ENCODE data around the gene MAFG. TPM values are rescaled to one million over a fixed set of nuclear protein-coding genes. Genes with fewer than 3 reads are reported as not detected.

MAFG gene
- polyA plus RNA-seq, 1 of the 3 experiments (the other 2 are of a cell fraction): 38.7 TPM

- Histone ChIP-seq H3K36me3 (replicated peaks in 1 of 2; ENCODE audit: control insufficient read depth in 1 of 2, insufficient read depth in 2 of 2, low read length in 1 of 2) (peaks cover 9 to 40% of the 10 kb centered on the region in 2 experiments), H3K27ac (ENCODE audit: low read depth in 2 of 2, low read length in 1 of 2) (no peak overlapping the region), H3K79me2 (ENCODE audit: insufficient read depth) (peaks cover 93% of the 10 kb centered on the region), H3K9ac (no peak overlapping the region), H3K4me1 (ENCODE audit: control insufficient read depth in 1 of 2, insufficient read depth in 2 of 2, low read depth in 1 of 2, low read length in 1 of 2) (peaks cover 16 to 28% of the 10 kb centered on the region in 2 experiments; a peak in 3 of 4 replicates), H3K4me2 (no peak overlapping the region), H2AFZ (ENCODE audit: low read depth) (no peak overlapping the region), H3F3A (replicated peaks; ENCODE audit: insufficient read depth) (peaks cover 15% of the 10 kb centered on the region), H3K27me3 (ENCODE audit: insufficient read depth) (no peaks in the 10 kb centered on the region), H3K9me3 (no peaks in the 10 kb centered on the region), H3K9me2 (no peaks in the 10 kb centered on the region), H4K20me1 (ENCODE audit: insufficient read depth) (peaks cover 80% of the 10 kb centered on the region), H3K4me3 (ENCODE audit: low read depth in 2 of 2, low read length in 1 of 2) (no peak overlapping the region)
- CTCF ChIA-PET: interaction anchor here (1.0 to 2.9 kb wide), 3 partner anchors 52 to 98 kb away, joined by 6 to 10 read pairs (median 6); no protein-coding TSS in a partner anchor
- DNase-seq: no peak
- POLR2A ChIA-PET: no interaction called here
- TF ChIP-seq TAF1 (IDR thresholded peaks at IDR 0.05; ENCODE audit: borderline replicate concordance, low read depth, low read length): no peak
- no peak for TF ChIP-seq RCOR1 (IDR thresholded peaks at IDR 0.05; ENCODE audit: low read length)
- no peak for TF ChIP-seq RAD21 (IDR thresholded peaks at IDR 0.05; ENCODE audit: low read length)
- TF ChIP-seq POLR2AphosphoS5 (IDR thresholded peaks at IDR 0.05; ENCODE audit: low read depth, low read length): no peak
- no peak for TF ChIP-seq EZH2phosphoT487 (IDR thresholded peaks at IDR 0.05; ENCODE audit: borderline replicate concordance, low read depth)
- no peak for TF ChIP-seq YY1 (IDR thresholded peaks at IDR 0.05; ENCODE audit: low read depth)
- TF ChIP-seq ZBTB33 (IDR thresholded peaks at IDR 0.05; ENCODE audit: borderline replicate concordance, low read depth): no peak
- no peak for TF ChIP-seq NFIC (IDR thresholded peaks at IDR 0.05; ENCODE audit: borderline replicate concordance)
- TF ChIP-seq, protein P1, sequence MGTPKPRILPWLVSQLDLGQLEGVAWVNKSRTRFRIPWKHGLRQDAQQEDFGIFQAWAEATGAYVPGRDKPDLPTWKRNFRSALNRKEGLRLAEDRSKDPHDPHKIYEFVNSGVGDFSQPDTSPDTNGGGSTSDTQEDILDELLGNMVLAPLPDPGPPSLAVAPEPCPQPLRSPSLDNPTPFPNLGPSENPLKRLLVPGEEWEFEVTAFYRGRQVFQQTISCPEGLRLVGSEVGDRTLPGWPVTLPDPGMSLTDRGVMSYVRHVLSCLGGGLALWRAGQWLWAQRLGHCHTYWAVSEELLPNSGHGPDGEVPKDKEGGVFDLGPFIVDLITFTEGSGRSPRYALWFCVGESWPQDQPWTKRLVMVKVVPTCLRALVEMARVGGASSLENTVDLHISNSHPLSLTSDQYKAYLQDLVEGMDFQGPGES (IDR thresholded peaks at IDR 0.05; ENCODE audit: low read depth, low read length): no peak
- no peak for TF ChIP-seq TCF12 (IDR thresholded peaks at IDR 0.05)
- no peak for TF ChIP-seq CHD2 (IDR thresholded peaks at IDR 0.05; ENCODE audit: low read length, partially characterized antibody)
- 92% methylated on average over 20 of the region's 23 CpGs for WGBS (ENCODE audit: low lambda C conversion rate)
Measured at GRCh38 chr17:81921996-81922565, 5.5 kb downstream of the MAFG start.

DNA sequence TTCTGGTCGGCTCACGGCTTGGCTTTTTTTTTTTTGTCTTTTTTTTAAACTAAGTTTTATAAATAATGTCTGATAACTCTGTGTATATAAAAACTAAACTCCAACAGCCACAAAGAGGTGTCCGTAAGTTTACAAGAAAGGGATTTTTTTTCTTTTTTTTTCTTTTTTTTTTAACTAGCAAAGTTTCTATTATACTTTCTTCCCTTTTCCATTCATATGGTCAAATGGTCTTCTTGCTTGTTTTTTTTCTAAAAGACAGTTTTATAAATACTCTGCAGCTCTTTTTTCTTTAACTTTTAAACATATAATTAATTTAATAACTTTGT is 6.0 kb downstream of the MAFG start:
- peaks cover 93% of the 10 kb centered on the region for H3K79me2 ChIP-seq (ENCODE audit: insufficient read depth)
- H3K9me3 ChIP-seq: no peaks in the 10 kb centered on the region
- H3K9me2 ChIP-seq: no peaks in the 10 kb centered on the region
- no peak overlapping the region for H3K9ac ChIP-seq
- peaks cover 22 to 33% of the 10 kb centered on the region in 2 experiments for H3K4me1 ChIP-seq (ENCODE audit: control insufficient read depth in 1 of 2, insufficient read depth in 2 of 2, low read depth in 1 of 2, low read length in 1 of 2)
- peaks cover 84% of the 10 kb centered on the region for H4K20me1 ChIP-seq (ENCODE audit: insufficient read depth)
- CTCF ChIA-PET: interaction anchor here (1.0 to 2.9 kb wide), 3 partner anchors 38 to 99 kb away, joined by 5 to 10 read pairs (median 6); no protein-coding TSS in a partner anchor
- TF ChIP-seq USF2 (IDR thresholded peaks at IDR 0.05; ENCODE audit: borderline replicate concordance, low read depth, low read length): no peak
- TF ChIP-seq GABPA (IDR thresholded peaks at IDR 0.05; ENCODE audit: low read depth): no peak
- TF ChIP-seq FOSL2 (IDR thresholded peaks at IDR 0.05; ENCODE audit: borderline replicate concordance, low read depth): no peak
- TF ChIP-seq EZH2phosphoT487 (IDR thresholded peaks at IDR 0.05; ENCODE audit: borderline replicate concordance, low read depth): no peak
- TF ChIP-seq YY1 (IDR thresholded peaks at IDR 0.05; ENCODE audit: low read depth): no peak
- no peak for TF ChIP-seq CHD2 (IDR thresholded peaks at IDR 0.05; ENCODE audit: low read length, partially characterized antibody)
- TF ChIP-seq MEF2A (IDR thresholded peaks at IDR 0.05; ENCODE audit: borderline replicate concordance, low read depth): no peak
- 93% methylated on average over 3 of the region's 3 CpGs for WGBS (ENCODE audit: low lambda C conversion rate)
- DNase-seq: no peak
- no peak overlapping the region for H3K27ac ChIP-seq (ENCODE audit: low read depth in 2 of 2, low read length in 1 of 2)
- peaks cover 19% of the 10 kb centered on the region for H3F3A ChIP-seq (replicated peaks; ENCODE audit: insufficient read depth)
- no peak overlapping the region for H2AFZ ChIP-seq (ENCODE audit: low read depth)
- H3K4me2 ChIP-seq: no peak overlapping the region
- H3K4me3 ChIP-seq (ENCODE audit: low read depth in 2 of 2, low read length in 1 of 2): no peak overlapping the region
- POLR2A ChIA-PET: no interaction called here
- peaks cover 9 to 40% of the 10 kb centered on the region in 2 experiments for H3K36me3 ChIP-seq (replicated peaks in 1 of 2; ENCODE audit: control insufficient read depth in 1 of 2, insufficient read depth in 2 of 2, low read length in 1 of 2)
- H3K27me3 ChIP-seq (ENCODE audit: insufficient read depth): no peaks in the 10 kb centered on the region
